ENCODE results near the gene RAD51B. TPM values are rescaled to one million over a fixed set of nuclear protein-coding genes. Genes with fewer than 3 reads are reported as not detected.

Gene RAD51B
- total and polyA plus RNA-seq, 7 donors: 2.4 to 24.4 (median 7.1) TPM

DNA sequence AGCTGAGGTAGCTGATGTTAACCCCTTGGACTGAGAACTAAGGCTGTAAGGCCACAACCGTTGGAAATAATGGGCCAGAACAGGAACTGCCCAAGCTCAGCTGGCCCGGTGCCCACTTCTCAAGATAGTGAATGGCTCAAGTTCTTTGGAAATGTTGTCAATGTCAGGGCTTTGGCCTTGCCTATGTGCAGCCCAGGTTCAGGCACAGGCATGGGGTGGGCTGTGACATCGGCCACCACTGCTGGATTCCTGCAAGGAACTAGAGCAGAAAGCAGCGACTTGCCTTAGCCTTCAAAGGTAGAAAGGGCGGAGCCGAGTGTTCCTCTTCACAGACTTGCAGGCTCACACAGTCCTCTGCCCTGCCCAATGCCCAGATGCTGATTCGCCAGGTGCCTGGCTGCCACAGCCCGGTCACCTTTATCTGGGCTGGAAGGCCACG, 682.1 kb downstream of the RAD51B start:
- H3K4me3 ChIP-seq: no peak overlapping the region
- H3K27me3 ChIP-seq: no peaks in the 10 kb centered on the region
- no peak for TF ChIP-seq EP300 (IDR thresholded peaks at IDR 0.05)
- no peak overlapping the region for H3K27ac ChIP-seq
- WGBS, 2 donors: 61 to 69% methylated on average over 9 of the region's 9 CpGs
- no peak for DNase-seq
- no peaks in the 10 kb centered on the region for H3K9me3 ChIP-seq
- no peaks in the 10 kb centered on the region for H3K36me3 ChIP-seq
- intact Hi-C loops (cut with DNase I): no loop called here
- H3K4me1 ChIP-seq: peaks cover 0 to 12% (median 10%) of the 10 kb centered on the region in 4 donors

DNA sequence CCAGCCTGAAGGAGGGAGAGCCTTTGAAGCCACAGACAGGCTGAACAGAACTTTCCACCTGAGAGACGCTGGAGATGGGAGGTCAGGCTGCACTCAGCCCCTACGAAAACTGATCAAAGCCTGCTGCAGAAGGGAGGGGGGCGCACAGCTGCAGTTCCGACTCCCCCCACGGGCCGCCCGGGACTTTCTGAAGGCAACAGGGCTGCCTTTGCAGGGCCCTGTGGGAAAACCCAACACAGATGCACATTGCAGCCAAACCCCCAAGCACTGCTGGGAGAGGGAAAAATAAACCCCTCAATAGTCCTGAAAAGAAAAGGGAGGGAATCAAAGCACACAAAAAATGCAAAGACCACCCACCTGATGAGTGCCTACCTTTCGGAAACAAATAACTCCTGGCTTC, 682.7 kb downstream of the RAD51B start:
- WGBS, 2 donors: 84 to 95% methylated on average over 8 of the region's 8 CpGs
- H3K4me3 ChIP-seq: no peak overlapping the region

DNA sequence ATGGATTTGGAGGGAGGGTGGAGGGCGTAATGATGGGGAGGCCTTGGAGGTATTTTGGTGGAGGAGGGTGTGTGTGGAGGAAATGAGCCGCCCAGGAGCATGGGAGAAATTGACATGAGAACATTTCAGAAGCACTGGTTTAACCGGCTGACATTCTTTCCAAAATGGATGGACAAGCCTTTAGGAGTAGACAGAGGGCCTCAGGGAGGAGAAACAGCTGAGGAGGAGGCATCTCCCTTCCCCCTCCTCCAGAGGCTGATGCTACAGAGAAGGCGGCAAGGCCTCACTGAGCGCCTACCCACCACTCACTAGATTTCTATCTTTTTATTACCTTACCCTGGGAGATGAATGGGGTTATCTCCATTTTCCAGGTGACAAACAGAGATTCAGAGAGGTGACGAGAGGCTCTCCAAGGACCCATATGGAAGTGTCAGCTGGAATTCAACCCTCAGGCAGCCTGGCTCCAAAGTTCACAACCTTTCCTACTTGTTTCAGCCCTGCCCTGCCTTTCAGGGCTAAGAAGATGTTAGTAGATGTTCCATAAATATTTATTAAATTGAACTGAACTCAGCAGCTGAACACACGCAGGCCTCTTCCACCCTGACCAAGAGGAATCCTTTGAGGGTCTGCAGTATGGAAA, 683.7 kb downstream of the RAD51B start:
- no peak for DNase-seq
- WGBS, 2 donors: 92 to 93% methylated on average over 7 of the region's 7 CpGs
- Histone ChIP-seq H3K4me3 (no peak overlapping the region), H3K27ac (no peak overlapping the region), H3K4me1 (peaks cover 0 to 25% (median 21%) of the 10 kb centered on the region in 4 donors), H3K36me3 (no peaks in the 10 kb centered on the region), H3K27me3 (no peaks in the 10 kb centered on the region), H3K9me3 (no peaks in the 10 kb centered on the region)
- TF ChIP-seq, protein P1, sequence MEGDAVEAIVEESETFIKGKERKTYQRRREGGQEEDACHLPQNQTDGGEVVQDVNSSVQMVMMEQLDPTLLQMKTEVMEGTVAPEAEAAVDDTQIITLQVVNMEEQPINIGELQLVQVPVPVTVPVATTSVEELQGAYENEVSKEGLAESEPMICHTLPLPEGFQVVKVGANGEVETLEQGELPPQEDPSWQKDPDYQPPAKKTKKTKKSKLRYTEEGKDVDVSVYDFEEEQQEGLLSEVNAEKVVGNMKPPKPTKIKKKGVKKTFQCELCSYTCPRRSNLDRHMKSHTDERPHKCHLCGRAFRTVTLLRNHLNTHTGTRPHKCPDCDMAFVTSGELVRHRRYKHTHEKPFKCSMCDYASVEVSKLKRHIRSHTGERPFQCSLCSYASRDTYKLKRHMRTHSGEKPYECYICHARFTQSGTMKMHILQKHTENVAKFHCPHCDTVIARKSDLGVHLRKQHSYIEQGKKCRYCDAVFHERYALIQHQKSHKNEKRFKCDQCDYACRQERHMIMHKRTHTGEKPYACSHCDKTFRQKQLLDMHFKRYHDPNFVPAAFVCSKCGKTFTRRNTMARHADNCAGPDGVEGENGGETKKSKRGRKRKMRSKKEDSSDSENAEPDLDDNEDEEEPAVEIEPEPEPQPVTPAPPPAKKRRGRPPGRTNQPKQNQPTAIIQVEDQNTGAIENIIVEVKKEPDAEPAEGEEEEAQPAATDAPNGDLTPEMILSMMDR (IDR thresholded peaks at IDR 0.05): no peak
- TF ChIP-seq POLR2A (IDR thresholded peaks at IDR 0.05): no peak
- no peak for TF ChIP-seq POLR2AphosphoS5 (IDR thresholded peaks at IDR 0.05)
- TF ChIP-seq EP300 (IDR thresholded peaks at IDR 0.05): no peak
- intact Hi-C loops (cut with DNase I): no loop called here

More for the DNA sequence above, 682.7 kb downstream of the RAD51B start:
- H3K36me3 ChIP-seq: no peaks in the 10 kb centered on the region
- no peak for DNase-seq
- H3K27me3 ChIP-seq: no peaks in the 10 kb centered on the region
- TF ChIP-seq EP300 (IDR thresholded peaks at IDR 0.05) (no peak), POLR2A (IDR thresholded peaks at IDR 0.05) (no peak), POLR2AphosphoS5 (IDR thresholded peaks at IDR 0.05) (no peak)
- TF ChIP-seq, protein P1 (IDR thresholded peaks at IDR 0.05): no peak
- peaks cover 0 to 18% (median 16%) of the 10 kb centered on the region in 4 donors for H3K4me1 ChIP-seq
- intact Hi-C loops (cut with DNase I): no loop called here
- H3K27ac ChIP-seq: no peak overlapping the region
- no peaks in the 10 kb centered on the region for H3K9me3 ChIP-seq

DNA sequence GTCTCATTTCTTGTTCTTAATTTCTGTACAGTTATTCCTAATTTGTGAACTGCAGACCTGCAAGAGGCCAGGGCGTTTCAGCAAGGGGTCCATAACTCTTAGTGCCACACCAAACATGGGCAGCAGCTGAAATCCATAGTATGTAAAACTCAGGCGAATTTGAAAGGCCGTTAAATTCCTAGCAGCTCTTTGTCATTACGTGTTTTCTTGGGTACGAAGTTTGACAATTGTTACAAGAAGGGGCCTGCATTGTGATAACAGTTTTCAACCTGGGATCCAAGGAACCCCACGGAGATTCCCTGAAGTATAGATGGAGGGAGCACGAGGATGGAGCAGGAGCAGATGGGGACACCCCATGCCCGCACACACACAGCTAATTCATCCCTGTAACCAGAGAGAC, 685.3 kb downstream of the RAD51B start:
- Histone ChIP-seq H3K4me3 (no peak overlapping the region), H3K27ac (no peak overlapping the region), H3K36me3 (no peaks in the 10 kb centered on the region), H3K9me3 (no peaks in the 10 kb centered on the region), H3K27me3 (no peaks in the 10 kb centered on the region), H3K4me1 (peaks cover 0 to 32% (median 28%) of the 10 kb centered on the region in 4 donors)
- WGBS, 2 donors: 90 to 96% methylated on average over 8 of the region's 8 CpGs
- DNase-seq: no peak
- intact Hi-C loops (cut with DNase I): no loop called here
- TF ChIP-seq, protein P1 (IDR thresholded peaks at IDR 0.05): no peak
- TF ChIP-seq POLR2AphosphoS5 (IDR thresholded peaks at IDR 0.05) (no peak), POLR2A (IDR thresholded peaks at IDR 0.05) (no peak), EP300 (IDR thresholded peaks at IDR 0.05) (no peak)

DNA sequence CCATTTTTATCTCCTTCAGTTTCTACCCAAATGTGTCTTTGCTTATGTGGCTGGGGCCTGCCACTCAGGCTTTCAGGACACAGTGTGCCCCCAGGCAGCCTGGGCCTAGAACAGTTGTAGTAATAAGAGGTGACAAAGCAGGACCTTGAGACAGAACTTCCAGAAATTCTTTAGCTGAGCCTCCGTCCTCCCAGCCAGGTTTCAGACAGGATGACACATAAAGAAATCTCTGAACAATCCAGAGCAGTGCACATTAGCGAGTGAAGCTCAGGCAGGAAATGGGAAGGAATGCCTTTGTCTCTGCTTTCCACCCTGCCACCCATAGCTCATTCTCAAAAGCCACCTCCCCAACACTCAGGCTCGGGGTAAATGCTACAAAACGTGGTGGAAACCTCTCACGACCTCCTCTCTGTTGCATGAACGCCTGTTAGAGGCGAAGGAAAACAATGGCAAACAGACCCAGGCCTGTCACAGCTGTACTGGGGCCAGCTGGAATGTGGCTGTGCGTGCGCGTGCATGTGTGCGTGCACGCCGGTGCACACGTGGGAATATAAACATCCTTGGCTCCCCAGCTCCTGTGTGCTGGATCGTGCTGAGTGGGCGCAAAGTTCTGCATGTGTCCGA, 686.6 kb downstream of the RAD51B start:
- TF ChIP-seq POLR2AphosphoS5 (IDR thresholded peaks at IDR 0.05) (no peak), POLR2A (IDR thresholded peaks at IDR 0.05) (no peak), EP300 (IDR thresholded peaks at IDR 0.05) (no peak)
- TF ChIP-seq, protein P1 (IDR thresholded peaks at IDR 0.05): no peak
- 73 to 77% methylated on average over 17 of the region's 17 CpGs for WGBS, 2 donors
- peak; percentile 79 for DNase-seq
- intact Hi-C loops (cut with DNase I): no loop called here
- H3K9me3 ChIP-seq: no peaks in the 10 kb centered on the region
- H3K27me3 ChIP-seq: no peaks in the 10 kb centered on the region
- peak overlapping the region; percentile 43 to 66 (median 51) for H3K27ac ChIP-seq
- H3K36me3 ChIP-seq: no peaks in the 10 kb centered on the region
- H3K4me3 ChIP-seq: no peak overlapping the region
- H3K4me1 ChIP-seq: peaks cover 0 to 45% (median 41%) of the 10 kb centered on the region in 4 donors
